GM23338 (cell line): ENCODE data around the gene BSND. TPM values are rescaled to one million over a fixed set of nuclear protein-coding genes. Genes with fewer than 3 reads are reported as not detected.

Source experiments
- ATAC-seq: fragments of 200-7000 bp; cut with Tn5 transposase; 3 replicates; pipeline ENCODE4 v1.9.1; 2020
- DNase-seq: peaks from one replicate; pipeline ENCODE4 v3.0.0-alpha.2; 2015; ENCODE audit warnings: low spot score
- H2AFZ ChIP-seq: fragments of 200-600 bp; sonication (generic); 2 replicates; pipeline ENCODE4 v1.8.0; 2016; ENCODE audit warnings: antibody characterized with exemption, mild to moderate bottlenecking, moderate library complexity
- H3F3A ChIP-seq: fragments of 200-600 bp; sonication (generic); replicated peaks from 2 replicates; pipeline ENCODE4 v1.8.0; 2017; ENCODE audit warnings: antibody characterized with exemption, mixed run types, low read depth
- H3K27ac ChIP-seq: fragments of 200-600 bp; sonication (generic); 2 replicates; pipeline ENCODE4 v1.6.1; 2016; ENCODE audit warnings: low read depth
- H3K27me3 ChIP-seq: fragments of 200-600 bp; sonication (generic); 2 replicates; pipeline ENCODE4 v1.8.0; 2016; ENCODE audit warnings: mild to moderate bottlenecking, mixed run types, moderate library complexity; ENCODE audit not compliant: insufficient read depth
- H3K36me3 ChIP-seq: fragments of 200-600 bp; sonication (generic); 2 replicates; pipeline ENCODE4 v1.8.0; 2016; ENCODE audit warnings: mild to moderate bottlenecking; ENCODE audit not compliant: insufficient read depth
- H3K4me1 ChIP-seq: fragments of 200-600 bp; sonication (generic); 2 replicates; pipeline ENCODE4 v1.8.0; 2016; ENCODE audit warnings: mild to moderate bottlenecking, moderate library complexity; ENCODE audit not compliant: insufficient read depth
- H3K4me2 ChIP-seq: fragments of 200-600 bp; sonication (generic); 2 replicates; pipeline ENCODE4 v1.7.1; 2017; ENCODE audit warnings: mixed run types
- H3K4me3 ChIP-seq: fragments of 200-600 bp; sonication (generic); 2 replicates; pipeline ENCODE4 v1.6.1; 2016; ENCODE audit warnings: mixed run types
- H3K79me2 ChIP-seq: fragments of 200-600 bp; sonication (generic); replicated peaks from 2 replicates; pipeline ENCODE4 v1.8.0; 2017; ENCODE audit warnings: mild to moderate bottlenecking; ENCODE audit not compliant: insufficient read depth
- H3K9me2 ChIP-seq: fragments of 200-600 bp; sonication (generic); 2 replicates; pipeline ENCODE4 v1.8.0; 2017; ENCODE audit not compliant: insufficient read depth
- H4K20me1 ChIP-seq: fragments of 200-600 bp; sonication (generic); replicated peaks from 2 replicates; pipeline ENCODE4 v1.8.0; 2017; ENCODE audit warnings: mild to moderate bottlenecking; ENCODE audit not compliant: insufficient read depth
- H3K27ac Mint-ChIP-seq: 2 replicates; pipeline ENCODE4 v1.8.0; 2020; ENCODE audit warnings: inconsistent platforms, mild to moderate bottlenecking, moderate library complexity, mixed read lengths
- H3K27me3 Mint-ChIP-seq: 3 replicates; pipeline ENCODE4 v1.8.0; 2022; ENCODE audit warnings: low read depth, mild to moderate bottlenecking, moderate library complexity, mixed read lengths, inconsistent platforms; ENCODE audit not compliant: insufficient read depth, poor library complexity
- H3K36me3 Mint-ChIP-seq: 3 replicates; pipeline ENCODE4 v1.8.0; 2021; ENCODE audit warnings: low read depth, mild to moderate bottlenecking, inconsistent platforms, moderate library complexity, mixed read lengths
- H3K4me1 Mint-ChIP-seq: 3 replicates; pipeline ENCODE4 v1.8.0; 2020; ENCODE audit warnings: mild to moderate bottlenecking, inconsistent platforms, mixed read lengths
- H3K4me3 Mint-ChIP-seq: 3 replicates; pipeline ENCODE4 v1.8.0; 2021; ENCODE audit warnings: moderate library complexity, mild to moderate bottlenecking, inconsistent platforms, mixed read lengths
- H3K9me3 Mint-ChIP-seq: 3 replicates; pipeline ENCODE4 v1.8.0; 2020; ENCODE audit warnings: moderate library complexity, mild to moderate bottlenecking, inconsistent platforms, mixed read lengths
- CREB1 ChIP-seq: fragments of 250-450 bp; sonication (Bioruptor Pico); IDR thresholded peaks from 2 replicates; pipeline ENCODE4 v1.5.0; 2020; ENCODE audit warnings: low read depth, mild to moderate bottlenecking, moderate library complexity
- CTCF ChIP-seq, 2 experiments: fragments of 200-600 bp in 1 of 2; sonication (generic) in 1 of 2; conservative IDR thresholded peaks; 2 replicates each; pipeline versions ENCODE4 v1.5.1 to v1.6.1; 2016 to 2017; ENCODE audit warnings: antibody characterized with exemption in 2 of 2, low read depth in 2 of 2, mild to moderate bottlenecking in 2 of 2, moderate library complexity in 1 of 2
- EZH2 ChIP-seq: fragments of 200-600 bp; sonication (generic); IDR thresholded peaks from one replicate; pipeline ENCODE4 v1.8.0; 2017; ENCODE audit warnings: antibody characterized with exemption, mild to moderate bottlenecking, low read depth; ENCODE audit not compliant: unreplicated experiment
- EZH2phosphoT487 ChIP-seq: fragments of 200-600 bp; sonication (generic); IDR thresholded peaks from one replicate; pipeline ENCODE4 v1.8.1; 2018; ENCODE audit warnings: antibody characterized with exemption; ENCODE audit not compliant: unreplicated experiment
- JUNB ChIP-seq: IDR thresholded peaks from one replicate; pipeline ENCODE4 v1.6.1; 2016; ENCODE audit warnings: antibody characterized with exemption; ENCODE audit not compliant: unreplicated experiment
- POLR2AphosphoS5 ChIP-seq: IDR thresholded peaks from 2 replicates; pipeline ENCODE4 v1.6.1; 2016; ENCODE audit warnings: antibody characterized with exemption, low read depth
- STAT1 ChIP-seq: IDR thresholded peaks from one replicate; pipeline ENCODE4 v1.6.1; 2016; ENCODE audit warnings: antibody characterized with exemption; ENCODE audit not compliant: unreplicated experiment
- ZNF114 ChIP-seq: fragments of 250-450 bp; sonication (Bioruptor Pico); IDR thresholded peaks from 2 replicates; pipeline ENCODE4 v1.5.0; 2020; ENCODE audit warnings: mild to moderate bottlenecking, moderate library complexity
- ZNF331 ChIP-seq: fragments of 250-450 bp; sonication (Bioruptor Pico); IDR thresholded peaks from 2 replicates; pipeline ENCODE4 v1.5.0; 2020; ENCODE audit warnings: low read depth, mild to moderate bottlenecking, moderate library complexity
- ZNF462 ChIP-seq: fragments of 250-450 bp; sonication (Bioruptor Pico); IDR thresholded peaks from 2 replicates; pipeline ENCODE4 v1.5.0; 2020; ENCODE audit warnings: mild to moderate bottlenecking, moderate library complexity
- polyA plus RNA-seq: library from polyadenylated mRNA; unstranded; fragments of >200 nt; fragmentation: Nextera tagmentation; extraction: Ambion mirVana; gene quantifications from 2 replicates; pipeline ENCODE4 v1.2.1, GENCODE V29; 2016
- total RNA-seq: library from RNA; depleted of rRNA; stranded (reverse); fragments of >200 nt; shearing (Covaris generic); gene quantifications from 2 replicates; pipeline ENCODE4 v1.2.3, GENCODE V29; 2014
- TF ChIP-seq, protein P1 (sequence below): IDR thresholded peaks from one replicate; pipeline ENCODE4 v1.6.1; 2018; ENCODE audit warnings: antibody characterized with exemption; ENCODE audit not compliant: unreplicated experiment

Gene BSND
- total and polyA plus RNA-seq, 2 experiments from 2014 or later = 0.55 to 1.4 TPM

DNA sequence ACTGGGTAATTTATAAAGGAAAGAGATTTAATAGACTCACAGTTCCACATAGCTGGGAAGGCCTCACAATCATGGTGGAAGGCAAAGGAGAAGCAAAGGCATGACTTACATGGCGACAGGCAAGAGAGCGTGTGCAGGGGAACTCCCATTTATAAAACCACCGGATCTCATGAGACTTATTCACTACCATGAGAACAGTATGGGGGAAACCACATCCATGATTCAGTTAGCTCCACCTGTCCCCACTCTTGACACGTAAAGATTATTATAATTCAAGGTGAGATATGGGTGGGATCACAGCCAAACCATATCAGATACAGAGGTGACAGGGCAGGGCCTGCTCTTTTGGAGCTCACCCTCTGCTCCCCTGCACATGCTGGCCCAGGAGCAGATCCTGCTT lies 49.7 kb upstream of the BSND start:
- H3K27me3 ChIP-seq = no peaks in the 10 kb centered on the region
- no peaks in the 10 kb centered on the region for H3F3A ChIP-seq
- Mint-ChIP-seq H3K9me3 (peaks cover 3% of the 10 kb centered on the region; the same call in 2 of the 3 replicates), H3K4me1 (peaks cover 20% of the 10 kb centered on the region), H3K27me3 (peaks cover 16% of the 10 kb centered on the region), H3K27ac (no peak overlapping the region), H3K36me3 (peaks cover 5% of the 10 kb centered on the region), H3K4me3 (no peak overlapping the region)
- H2AFZ ChIP-seq = no peak overlapping the region
- TF ChIP-seq CREB1 (CRISPR knock-in tag) (no peak), STAT1 (no peak)
- no peak overlapping the region for H3K4me2 ChIP-seq
- DNase-seq = no peak
- H3K9me2 ChIP-seq = no peaks in the 10 kb centered on the region
- H4K20me1 ChIP-seq = no peaks in the 10 kb centered on the region
- H3K27ac ChIP-seq = no peak overlapping the region
- no peak for ATAC-seq
- no peak overlapping the region for H3K4me3 ChIP-seq
- H3K79me2 ChIP-seq = no peaks in the 10 kb centered on the region
- peaks cover 18% of the 10 kb centered on the region for H3K4me1 ChIP-seq
- H3K36me3 ChIP-seq = no peaks in the 10 kb centered on the region

DNA sequence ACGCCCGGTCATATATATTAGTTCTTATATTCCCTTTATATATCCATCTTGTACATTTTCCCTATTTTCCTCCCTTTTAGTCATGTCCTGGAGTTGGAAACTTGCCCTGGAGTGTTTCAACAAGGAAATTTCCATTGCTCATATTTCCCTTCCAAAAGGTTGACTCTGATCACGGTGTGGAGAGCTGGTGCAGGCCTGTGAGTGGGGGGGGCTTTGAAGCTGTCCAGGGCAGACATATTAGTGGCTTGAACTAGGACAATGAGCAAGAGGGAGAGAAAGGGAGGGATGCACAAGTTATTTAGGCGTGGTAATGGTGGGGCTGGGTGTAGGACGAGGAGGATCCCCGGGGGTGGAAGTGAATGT lies 48.7 kb upstream of the BSND start:
- peaks cover 16% of the 10 kb centered on the region for H3K27me3 Mint-ChIP-seq
- DNase-seq = no peak
- H3K9me3 Mint-ChIP-seq = peaks cover 13% of the 10 kb centered on the region
- peak overlapping the region; percentile 49; the same call in 2 of the 3 replicates for H3K4me3 Mint-ChIP-seq
- Histone ChIP-seq H3K4me2 (peak overlapping the region; percentile 61), H3K4me3 (no peak overlapping the region), H3K9me2 (no peaks in the 10 kb centered on the region), H3K4me1 (peaks cover 18% of the 10 kb centered on the region), H3K36me3 (no peaks in the 10 kb centered on the region), H3K27ac (no peak overlapping the region), H3K27me3 (no peaks in the 10 kb centered on the region), H4K20me1 (no peaks in the 10 kb centered on the region), H3K79me2 (no peaks in the 10 kb centered on the region), H3F3A (no peaks in the 10 kb centered on the region), H2AFZ (peak overlapping the region; percentile 97)
- H3K36me3 Mint-ChIP-seq = peaks cover 13% of the 10 kb centered on the region
- no peak overlapping the region for H3K27ac Mint-ChIP-seq
- H3K4me1 Mint-ChIP-seq = peaks cover 20% of the 10 kb centered on the region
- no peak for ATAC-seq
- TF ChIP-seq POLR2AphosphoS5 (no peak), CTCF (conservative IDR thresholded peaks at IDR 0.05; ENCODE audit: low read depth in 2 of 2) (no peak), EZH2 (no peak), ZNF114 (no peak), JUNB (no peak), STAT1 (no peak), ZNF331 (CRISPR knock-in tag) (no peak), ZNF462 (no peak), CREB1 (CRISPR knock-in tag) (no peak), EZH2phosphoT487 (no peak)
- TF ChIP-seq, protein P1, sequence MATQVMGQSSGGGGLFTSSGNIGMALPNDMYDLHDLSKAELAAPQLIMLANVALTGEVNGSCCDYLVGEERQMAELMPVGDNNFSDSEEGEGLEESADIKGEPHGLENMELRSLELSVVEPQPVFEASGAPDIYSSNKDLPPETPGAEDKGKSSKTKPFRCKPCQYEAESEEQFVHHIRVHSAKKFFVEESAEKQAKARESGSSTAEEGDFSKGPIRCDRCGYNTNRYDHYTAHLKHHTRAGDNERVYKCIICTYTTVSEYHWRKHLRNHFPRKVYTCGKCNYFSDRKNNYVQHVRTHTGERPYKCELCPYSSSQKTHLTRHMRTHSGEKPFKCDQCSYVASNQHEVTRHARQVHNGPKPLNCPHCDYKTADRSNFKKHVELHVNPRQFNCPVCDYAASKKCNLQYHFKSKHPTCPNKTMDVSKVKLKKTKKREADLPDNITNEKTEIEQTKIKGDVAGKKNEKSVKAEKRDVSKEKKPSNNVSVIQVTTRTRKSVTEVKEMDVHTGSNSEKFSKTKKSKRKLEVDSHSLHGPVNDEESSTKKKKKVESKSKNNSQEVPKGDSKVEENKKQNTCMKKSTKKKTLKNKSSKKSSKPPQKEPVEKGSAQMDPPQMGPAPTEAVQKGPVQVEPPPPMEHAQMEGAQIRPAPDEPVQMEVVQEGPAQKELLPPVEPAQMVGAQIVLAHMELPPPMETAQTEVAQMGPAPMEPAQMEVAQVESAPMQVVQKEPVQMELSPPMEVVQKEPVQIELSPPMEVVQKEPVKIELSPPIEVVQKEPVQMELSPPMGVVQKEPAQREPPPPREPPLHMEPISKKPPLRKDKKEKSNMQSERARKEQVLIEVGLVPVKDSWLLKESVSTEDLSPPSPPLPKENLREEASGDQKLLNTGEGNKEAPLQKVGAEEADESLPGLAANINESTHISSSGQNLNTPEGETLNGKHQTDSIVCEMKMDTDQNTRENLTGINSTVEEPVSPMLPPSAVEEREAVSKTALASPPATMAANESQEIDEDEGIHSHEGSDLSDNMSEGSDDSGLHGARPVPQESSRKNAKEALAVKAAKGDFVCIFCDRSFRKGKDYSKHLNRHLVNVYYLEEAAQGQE = no peak
